Right hindlimb (tissue), 1 donor: ENCODE results near the gene TRAPPC12.
"Not testable (repeated sequence)": the region's sequence is repeated elsewhere in the genome, so short reads cannot be mapped to it uniquely, and the experiment has no call there.

Experiments used
- DNase-seq: peaks from one replicate; pipeline ENCODE4 v3.0.0-alpha.2; 2018

TRAPPC12 gene

GRCh38 chr2:3379647-3380534 is at the start of gene TRAPPC12:
TRAPPC12 (plus strand) TSS chr2:3379694; CDS start chr2:3387624, 7,930 bp downstream.
- DNase-seq: peak; percentile 92

GRCh38 chr2:3332133-3332532 is 47.4 kb upstream of the TRAPPC12 start:
- DNase-seq: no peak

- peak; percentile 83 for DNase-seq
These were observed 44.8 kb upstream of the TRAPPC12 start for GRCh38 chr2:3334392-3335345.

- no peak for DNase-seq
These were observed 42.6 kb upstream of the TRAPPC12 start for GRCh38 chr2:3336844-3337243.

GRCh38 chr2:3338340-3338739 is 41.2 kb upstream of the TRAPPC12 start:
- DNase-seq: no peak

- DNase-seq: no peak
These were observed 39.4 kb upstream of the TRAPPC12 start for GRCh38 chr2:3340144-3340543.

- no peak for DNase-seq
These were observed 38.2 kb upstream of the TRAPPC12 start for GRCh38 chr2:3341336-3341735.

- DNase-seq: no peak
These were observed 37.2 kb upstream of the TRAPPC12 start for GRCh38 chr2:3342324-3342723.

GRCh38 chr2:3343012-3343411 is 36.5 kb upstream of the TRAPPC12 start:
- DNase-seq: no peak

- DNase-seq: no peak
These were observed 34.6 kb upstream of the TRAPPC12 start for GRCh38 chr2:3344897-3345296.

- DNase-seq: no peak
These were observed 33.9 kb upstream of the TRAPPC12 start for GRCh38 chr2:3345621-3346020.

GRCh38 chr2:3348767-3349166 is 30.7 kb upstream of the TRAPPC12 start:
- no peak for DNase-seq

GRCh38 chr2:3349211-3349693 is 30.2 kb upstream of the TRAPPC12 start:
- no peak for DNase-seq

- DNase-seq: no peak
These were observed 24.5 kb upstream of the TRAPPC12 start for GRCh38 chr2:3354986-3355385.

GRCh38 chr2:3355951-3356569 is 23.4 kb upstream of the TRAPPC12 start:
- DNase-seq: no peak

- no peak for DNase-seq
These were observed 22.7 kb upstream of the TRAPPC12 start for GRCh38 chr2:3356799-3357198.

GRCh38 chr2:3357446-3357845 is 22.0 kb upstream of the TRAPPC12 start:
- not testable (repeated sequence) for DNase-seq

GRCh38 chr2:3357926-3358325 is 21.6 kb upstream of the TRAPPC12 start:
- DNase-seq: no peak

GRCh38 chr2:3361518-3362389 is 17.7 kb upstream of the TRAPPC12 start:
- no peak for DNase-seq

GRCh38 chr2:3365219-3365618 is 14.3 kb upstream of the TRAPPC12 start:
- DNase-seq: no peak

- DNase-seq: no peak
These were observed 11.2 kb upstream of the TRAPPC12 start for GRCh38 chr2:3368261-3368722.
